GM18511 (cell line): ENCODE data around the gene TEX9.
"Not testable (repeated sequence)": the region's sequence is repeated elsewhere in the genome, so short reads cannot be mapped to it uniquely, and the experiment has no call there.

Source experiments
- ATAC-seq: cut with Tn5 transposase; IDR thresholded peaks from one replicate; pipeline ENCODE4 v1.9.1; 2021; ENCODE audit warnings: mild to moderate bottlenecking, moderate library complexity; ENCODE audit not compliant: unreplicated experiment

The TEX9 gene

DNA sequence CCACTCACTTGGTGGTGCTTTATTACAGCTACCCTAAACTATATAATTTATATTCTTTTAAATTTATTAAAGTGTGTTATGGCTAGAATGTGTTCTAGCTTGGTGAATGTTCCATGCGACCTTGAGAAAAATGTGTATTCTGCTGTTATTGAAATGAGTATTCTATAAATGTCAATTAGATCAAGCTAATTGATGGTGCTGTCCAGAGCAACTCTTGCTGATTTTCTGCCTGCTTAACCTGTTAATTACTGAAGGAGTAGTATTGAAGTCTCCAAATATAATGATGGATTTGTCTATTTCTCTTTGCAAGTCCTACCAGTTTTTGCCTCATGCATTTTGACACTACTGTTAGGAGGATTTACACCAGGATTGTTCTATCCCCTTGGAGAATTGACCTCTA is 3.2 kb upstream of the TEX9 start:
- ATAC-seq = no peak

DNA sequence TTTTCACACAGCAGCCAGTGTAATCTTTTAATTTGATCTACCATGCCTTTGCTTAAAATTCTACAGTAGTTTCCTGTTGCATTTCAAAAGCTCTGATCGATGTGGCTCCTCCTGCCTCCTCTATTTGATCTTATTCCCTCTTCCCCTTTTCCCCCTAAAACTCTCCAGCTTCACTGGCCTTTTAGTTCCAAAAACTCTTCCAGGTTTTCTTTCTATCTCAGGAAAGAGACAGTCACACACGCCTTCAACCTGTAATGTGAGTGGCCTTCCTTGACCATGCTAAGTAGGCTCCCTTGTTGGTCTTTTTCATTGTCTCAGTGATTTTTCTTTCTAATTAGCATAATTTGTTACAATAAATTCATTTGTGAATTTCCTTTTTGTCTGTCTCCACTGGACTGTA is 985 bp downstream of the TEX9 start:
- ATAC-seq = no peak

DNA sequence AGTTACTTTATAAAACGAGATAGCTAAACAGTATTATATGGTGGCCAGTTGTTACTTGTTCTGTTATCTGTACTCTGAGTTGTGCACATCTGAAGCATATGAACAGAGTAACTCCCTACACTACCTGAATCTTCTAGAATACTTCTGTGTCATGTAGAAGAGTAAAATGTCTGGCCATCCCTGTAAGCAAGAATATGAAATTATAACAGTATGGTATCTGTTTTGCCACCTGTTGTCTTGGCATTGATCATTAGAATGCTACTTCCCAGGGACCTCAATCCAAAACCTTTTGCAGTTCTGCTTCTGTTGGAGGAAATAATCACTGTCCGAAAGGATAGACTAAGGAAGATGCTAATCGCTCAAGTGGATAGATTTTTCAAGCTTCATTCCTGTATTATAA is 1.9 kb downstream of the TEX9 start:
- ATAC-seq = no peak

GRCh38 chr15:56369234-56369633 is 4.0 kb downstream of the TEX9 start:
- ATAC-seq = no peak

DNA sequence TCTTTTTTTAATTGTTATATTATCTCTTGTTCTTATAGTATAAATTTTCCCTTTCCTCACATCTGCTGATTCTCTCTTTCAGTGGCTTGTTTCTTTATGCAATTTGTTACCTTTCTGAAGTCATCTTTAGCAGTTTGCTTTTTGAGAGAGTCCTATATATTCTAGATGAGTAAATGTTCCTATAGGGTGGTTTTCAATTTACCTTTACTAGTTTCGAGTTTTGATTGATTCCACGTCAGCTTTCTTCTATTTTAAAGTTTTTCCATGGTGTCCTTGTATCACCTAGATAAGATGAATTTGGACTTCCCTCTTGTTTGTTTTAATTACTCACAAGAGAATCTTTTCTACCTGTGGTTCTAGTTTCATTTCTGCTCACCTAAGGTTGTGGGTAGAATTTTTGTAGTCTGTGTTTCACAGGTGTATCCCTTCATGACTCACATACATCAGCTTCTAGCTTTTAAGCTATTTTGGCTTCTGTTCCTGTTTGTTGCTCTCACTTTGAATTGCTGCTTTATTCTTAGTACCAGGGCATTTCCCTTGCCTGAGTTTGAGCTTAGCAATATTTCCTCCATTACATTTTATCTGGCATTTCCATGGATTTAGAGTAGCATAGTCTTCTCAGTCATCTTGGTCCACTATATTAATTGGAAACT is 6.4 kb downstream of the TEX9 start:
- peak; percentile 94 for ATAC-seq

GRCh38 chr15:56374693-56375092 is 9.5 kb downstream of the TEX9 start:
- not testable (repeated sequence) for ATAC-seq

DNA sequence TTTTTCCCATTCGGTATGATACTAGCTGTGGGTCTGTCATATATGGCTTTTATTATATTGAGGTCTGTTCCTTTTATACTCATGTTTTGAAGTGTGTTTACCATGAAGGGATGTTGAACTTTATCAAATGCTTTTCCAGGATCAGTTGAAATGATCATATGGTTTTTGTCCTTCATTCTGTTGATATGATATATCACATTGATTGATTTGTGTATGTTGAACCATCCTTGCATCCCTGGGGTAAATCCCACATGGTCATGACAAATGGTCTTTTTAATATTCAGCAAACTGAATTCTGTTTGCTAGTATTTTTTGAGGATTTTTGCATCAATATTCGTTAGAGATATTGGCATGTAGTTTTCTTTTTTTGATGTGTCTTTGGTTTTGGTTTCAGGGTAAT is 12.6 kb downstream of the TEX9 start:
- not testable (repeated sequence) for ATAC-seq

GRCh38 chr15:56383010-56383409 is 17.8 kb downstream of the TEX9 start:
- ATAC-seq = no peak

- no peak for ATAC-seq
Measured at GRCh38 chr15:56385908-56386307, 20.7 kb downstream of the TEX9 start.

DNA sequence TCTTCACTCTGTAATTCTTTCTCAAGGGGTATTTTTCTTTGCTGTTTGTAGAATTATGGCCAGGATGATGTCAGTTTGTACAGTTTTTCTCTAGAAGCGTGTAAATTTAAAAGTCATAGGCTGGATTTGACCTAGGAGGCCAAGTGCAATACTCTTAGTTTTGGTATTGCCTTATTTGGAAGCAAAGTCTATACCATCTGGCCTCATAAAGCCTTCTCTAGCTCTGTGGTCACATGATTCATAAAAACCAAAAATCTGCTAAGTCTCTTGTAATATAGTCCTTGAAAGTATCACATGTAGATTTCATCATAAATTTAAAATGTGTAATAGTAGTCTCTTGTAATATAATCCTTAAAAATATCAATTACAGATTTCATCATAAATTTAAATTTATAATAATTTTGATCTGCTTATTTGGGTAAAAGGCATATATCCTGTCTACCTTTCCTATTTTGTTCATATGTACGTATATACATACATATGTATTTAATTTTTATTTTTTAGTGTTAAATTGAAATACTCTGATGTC is 25.6 kb downstream of the TEX9 start:
- ATAC-seq = no peak

DNA sequence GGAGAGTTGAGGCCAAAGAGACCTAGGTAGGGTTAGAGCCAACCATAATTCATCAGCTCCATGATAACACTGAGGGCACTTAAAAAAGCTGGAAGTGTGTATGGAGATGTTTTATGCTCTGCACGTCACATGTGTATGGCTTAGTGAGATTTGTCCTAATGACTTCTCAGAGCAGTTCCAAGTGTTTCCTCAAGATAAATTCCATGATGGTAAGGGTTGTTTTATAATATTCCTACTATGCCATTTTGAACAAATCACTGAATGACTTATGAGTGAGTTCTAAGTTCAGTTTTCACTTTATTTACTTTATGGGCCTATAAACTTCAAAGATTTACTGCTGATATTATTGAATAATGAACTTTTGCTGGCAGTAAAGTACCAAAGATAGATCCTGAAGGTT is 28.1 kb downstream of the TEX9 start:
- ATAC-seq = no peak

GRCh38 chr15:56394909-56395308 is 29.7 kb downstream of the TEX9 start:
- ATAC-seq = no peak

DNA sequence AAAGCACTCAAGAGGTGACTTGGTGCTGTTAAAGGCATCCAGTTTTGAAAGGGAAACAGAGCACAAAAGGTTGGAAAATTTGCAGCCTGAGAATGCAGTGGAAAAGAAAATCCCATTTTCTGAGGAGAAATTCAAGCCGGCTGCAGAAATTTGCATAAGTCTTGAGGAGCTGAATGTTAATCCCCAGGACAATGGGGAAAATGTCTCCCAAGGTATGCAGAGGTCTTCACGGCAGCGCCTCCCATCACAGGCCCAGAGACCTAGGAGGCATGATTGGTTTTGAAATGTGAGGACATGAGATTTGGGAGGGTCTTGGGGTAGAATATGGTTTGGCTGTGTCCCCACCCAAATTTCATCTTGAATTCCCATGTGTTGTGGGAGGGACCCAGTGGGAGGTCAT is 32.1 kb downstream of the TEX9 start:
- not testable (repeated sequence) for ATAC-seq

- not testable (repeated sequence) for ATAC-seq
Measured at GRCh38 chr15:56399209-56399608, 34.0 kb downstream of the TEX9 start.

DNA sequence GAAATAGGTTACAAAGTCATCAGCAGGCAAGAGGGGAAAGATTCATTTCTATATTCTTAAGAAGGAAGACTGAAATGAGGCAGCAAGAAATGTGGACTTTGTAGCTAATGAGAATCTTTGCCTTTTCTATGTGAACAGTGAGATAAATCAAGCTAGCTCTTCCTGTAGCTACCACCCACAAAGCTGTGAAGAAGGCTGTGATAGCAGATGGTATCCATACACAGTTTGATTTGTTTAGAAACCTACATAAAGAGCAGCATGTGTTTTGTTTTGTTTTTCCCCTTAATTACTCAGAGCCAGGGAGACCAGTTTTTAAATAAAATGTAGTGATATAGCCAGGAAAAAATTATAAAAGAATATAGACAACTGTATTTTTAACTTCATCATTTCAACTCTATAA is 45.5 kb downstream of the TEX9 start:
- ATAC-seq = no peak

DNA sequence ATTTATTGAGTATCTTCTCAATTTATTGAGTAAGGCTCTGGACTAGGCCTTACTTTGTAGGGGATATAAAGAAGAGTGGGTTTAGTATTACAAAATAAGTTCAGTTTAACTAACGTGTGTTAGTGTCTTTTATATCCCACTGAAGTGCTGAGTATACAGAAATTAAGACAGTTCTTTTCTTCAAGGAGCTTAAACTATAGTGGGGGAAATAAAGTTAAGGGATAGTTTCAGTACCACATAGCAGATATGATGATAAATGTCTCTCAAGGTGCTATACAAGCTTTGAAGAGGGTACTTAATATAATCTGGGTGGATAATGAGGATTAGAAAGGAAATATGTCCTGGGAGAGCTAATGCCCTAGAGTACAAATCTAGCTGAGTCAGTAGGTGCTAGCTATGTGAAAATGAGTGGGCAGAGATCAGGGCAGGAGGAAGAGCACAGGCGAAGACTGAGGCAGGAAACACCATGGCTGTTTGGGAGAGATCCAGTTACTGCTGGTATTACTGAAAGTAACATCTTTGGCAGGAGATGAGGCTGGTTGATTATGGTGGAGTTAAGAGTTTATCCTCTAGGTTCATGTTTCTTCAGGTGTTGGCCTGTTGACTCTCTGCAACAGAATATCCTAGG is 46.0 kb downstream of the TEX9 start:
- no peak for ATAC-seq

GRCh38 chr15:56413114-56413733 is 48.0 kb downstream of the TEX9 start:
- not testable (repeated sequence) for ATAC-seq

DNA sequence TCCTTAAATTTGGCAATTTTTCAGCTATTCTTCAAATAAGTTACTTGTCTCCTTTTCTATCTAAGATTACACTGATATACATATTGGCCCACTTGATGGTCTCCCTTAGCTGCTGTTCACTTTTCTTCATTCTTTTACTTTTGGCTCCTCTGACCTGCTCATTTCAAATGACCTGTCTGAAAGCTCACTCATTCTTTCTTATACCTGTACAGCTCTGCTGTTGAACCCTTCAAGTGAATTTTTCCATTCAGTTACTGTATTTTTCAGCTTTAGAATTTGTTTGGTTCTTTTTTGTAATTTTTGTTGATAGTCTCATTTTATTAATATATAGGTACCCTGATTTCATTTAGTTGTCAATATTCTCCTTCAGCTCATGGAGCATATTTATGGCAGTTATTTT is 60.0 kb downstream of the TEX9 start:
- no peak for ATAC-seq

GRCh38 chr15:56425976-56426375 is 60.8 kb downstream of the TEX9 start:
- no peak for ATAC-seq

DNA sequence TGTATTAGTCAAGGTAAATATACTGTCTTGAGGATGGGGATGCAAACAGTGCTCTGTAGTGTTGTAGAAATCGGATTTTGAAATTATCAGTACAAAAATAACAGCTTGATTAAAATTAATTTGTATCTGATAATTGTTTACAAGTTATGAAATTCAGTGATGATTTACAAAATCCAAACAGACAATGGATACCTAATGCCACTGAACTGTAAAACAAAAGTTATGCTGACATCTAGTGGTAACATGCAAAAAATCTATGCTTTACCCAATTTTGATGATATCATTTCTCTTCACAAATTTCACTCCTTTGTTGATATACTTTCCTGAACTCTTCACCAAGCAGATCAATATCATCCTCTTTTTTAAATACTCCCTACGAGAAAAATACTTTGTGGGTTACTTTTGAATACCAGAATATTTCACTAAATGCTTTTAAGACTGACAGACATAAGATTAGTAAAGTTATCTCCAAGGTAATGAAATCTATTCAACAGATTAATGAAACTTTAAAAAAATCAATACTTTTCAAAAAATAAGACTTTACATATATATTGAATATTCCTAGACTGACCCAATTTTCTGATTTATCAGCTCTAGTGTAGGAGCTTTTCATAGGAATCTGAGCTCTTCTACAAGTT is 63.7 kb downstream of the TEX9 start:
- peak; percentile 62 for ATAC-seq

DNA sequence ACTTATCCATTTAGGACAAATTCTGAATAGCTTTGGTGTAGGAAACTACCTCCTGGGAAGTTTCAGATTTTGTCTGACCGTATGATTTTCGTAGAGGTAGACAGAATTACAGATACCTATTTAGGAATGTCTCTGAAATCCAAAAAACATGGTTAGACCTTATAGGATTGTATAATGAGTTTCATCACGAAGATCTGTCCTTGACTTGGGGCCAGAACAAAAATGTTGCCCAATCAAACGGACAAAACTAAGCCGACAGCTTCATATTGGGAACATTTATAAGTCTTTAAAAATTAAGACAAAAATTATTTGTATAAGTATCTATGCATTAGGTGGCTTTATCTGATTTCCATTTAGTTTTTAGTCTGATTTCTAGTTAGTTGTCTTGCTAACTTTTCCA is 67.1 kb downstream of the TEX9 start:
- ATAC-seq = no peak
